WTC11 (cell line): ENCODE results near the gene ACBD4. TPM values are rescaled to one million over a fixed set of nuclear protein-coding genes. Genes with fewer than 3 reads are reported as not detected.
A peak's percentile ranks its signal among the peaks of the same experiment; 100 is the strongest.

ENCODE experiments used
- AFF4 ChIP-seq: sonication (generic); formaldehyde crosslinking; IDR thresholded peaks from 2 replicates; pipeline ENCODE4 v1.8.1; 2023; ENCODE audit warnings: mild to moderate bottlenecking, missing genetic modification reagents, borderline replicate concordance
- AR ChIP-seq: fragments of 250-450 bp; sonication (Bioruptor Pico); IDR thresholded peaks from 2 replicates; pipeline ENCODE4 v1.9.0; 2021; ENCODE audit warnings: mild to moderate bottlenecking
- CDX4 ChIP-seq: fragments of 250-450 bp; sonication (Bioruptor Pico); IDR thresholded peaks from 2 replicates; pipeline ENCODE4 v1.9.0; 2021; ENCODE audit warnings: moderate library complexity, mild to moderate bottlenecking, inconsistent platforms, borderline replicate concordance
- ELF4 ChIP-seq: sonication (generic); formaldehyde crosslinking; IDR thresholded peaks from 2 replicates; pipeline ENCODE4 v1.8.1; 2022; ENCODE audit warnings: low read depth, mild to moderate bottlenecking, moderate library complexity, missing genetic modification reagents
- EMX1 ChIP-seq: fragments of 250-450 bp; sonication (Bioruptor Pico); IDR thresholded peaks from 2 replicates; pipeline ENCODE4 v1.8.0; 2021; ENCODE audit warnings: mild to moderate bottlenecking
- ESRRA ChIP-seq: sonication (generic); formaldehyde crosslinking; IDR thresholded peaks from 2 replicates; pipeline ENCODE4 v1.8.1; 2022; ENCODE audit warnings: mild to moderate bottlenecking, missing genetic modification reagents, borderline replicate concordance
- ETV6 ChIP-seq: sonication (generic); formaldehyde crosslinking; IDR thresholded peaks from 2 replicates; pipeline ENCODE4 v1.8.1; 2022; ENCODE audit warnings: mild to moderate bottlenecking, missing genetic modification reagents
- FOXJ3 ChIP-seq: sonication (generic); formaldehyde crosslinking; IDR thresholded peaks from 2 replicates; pipeline ENCODE4 v1.9.0; 2021; ENCODE audit warnings: missing genetic modification reagents, mild to moderate bottlenecking, borderline replicate concordance
- GABPB1 ChIP-seq: sonication (generic); formaldehyde crosslinking; IDR thresholded peaks from 2 replicates; pipeline ENCODE4 v1.8.1; 2023; ENCODE audit warnings: mild to moderate bottlenecking, missing genetic modification reagents
- GRHL2 ChIP-seq: fragments of 250-450 bp; sonication (Bioruptor Pico); IDR thresholded peaks from 2 replicates; pipeline ENCODE4 v1.8.0; 2022; ENCODE audit warnings: mild to moderate bottlenecking, moderate library complexity; ENCODE audit not compliant: insufficient replicate concordance, severe bottlenecking
- GTF2I ChIP-seq: fragments of 250-450 bp; sonication (Bioruptor Pico); conservative IDR thresholded peaks from 2 replicates; pipeline ENCODE4 v1.4.0; 2021; ENCODE audit warnings: mild to moderate bottlenecking
- JUN ChIP-seq: sonication (generic); formaldehyde crosslinking; IDR thresholded peaks from 2 replicates; pipeline ENCODE4 v1.8.0; 2023; ENCODE audit warnings: mild to moderate bottlenecking, missing genetic modification reagents
- MLX ChIP-seq: sonication (generic); formaldehyde crosslinking; IDR thresholded peaks from 2 replicates; pipeline ENCODE4 v1.8.1; 2023; ENCODE audit warnings: mild to moderate bottlenecking, missing genetic modification reagents, moderate library complexity
- MYBL2 ChIP-seq: sonication (generic); formaldehyde crosslinking; IDR thresholded peaks from 2 replicates; pipeline ENCODE4 v1.8.1; 2023; ENCODE audit warnings: mild to moderate bottlenecking, moderate library complexity, missing genetic modification reagents
- PREB ChIP-seq: sonication (generic); formaldehyde crosslinking; IDR thresholded peaks from 2 replicates; pipeline ENCODE4 v1.8.1; 2022; ENCODE audit warnings: mild to moderate bottlenecking, missing genetic modification reagents, moderate library complexity, borderline replicate concordance
- PRRX2 ChIP-seq: fragments of 250-450 bp; sonication (Bioruptor Pico); IDR thresholded peaks from 2 replicates; pipeline ENCODE4 v1.8.0; 2021; ENCODE audit warnings: mild to moderate bottlenecking
- ZNF138 ChIP-seq: sonication (generic); formaldehyde crosslinking; conservative IDR thresholded peaks from 2 replicates; pipeline ENCODE4 v1.8.1; 2022; ENCODE audit warnings: mild to moderate bottlenecking, moderate library complexity, missing genetic modification reagents
- ZNF232 ChIP-seq: sonication (generic); formaldehyde crosslinking; IDR thresholded peaks from 2 replicates; pipeline ENCODE4 v1.8.0; 2022; ENCODE audit warnings: mild to moderate bottlenecking, missing genetic modification reagents
- ZNF263 ChIP-seq: sonication (generic); formaldehyde crosslinking; IDR thresholded peaks from 2 replicates; pipeline ENCODE4 v1.8.1; 2022; ENCODE audit warnings: low read depth, mild to moderate bottlenecking, moderate library complexity, missing genetic modification reagents
- ZNF281 ChIP-seq: sonication (generic); formaldehyde crosslinking; IDR thresholded peaks from 2 replicates; pipeline ENCODE4 v1.8.0; 2023; ENCODE audit warnings: mild to moderate bottlenecking, missing genetic modification reagents
- ZNF317 ChIP-seq: sonication (generic); formaldehyde crosslinking; IDR thresholded peaks from 2 replicates; pipeline ENCODE4 v1.8.1; 2023; ENCODE audit warnings: low read depth, mild to moderate bottlenecking, moderate library complexity, missing genetic modification reagents, borderline replicate concordance
- ZNF423 ChIP-seq: fragments of 250-450 bp; sonication (Bioruptor Pico); IDR thresholded peaks from 2 replicates; pipeline ENCODE4 v2.1.2; 2022; ENCODE audit warnings: mild to moderate bottlenecking, moderate library complexity
- ZNF425 ChIP-seq: fragments of 250-450 bp; sonication (Bioruptor Pico); conservative IDR thresholded peaks from 2 replicates; pipeline ENCODE4 v1.9.0; 2021; ENCODE audit warnings: mild to moderate bottlenecking
- ZNF671 ChIP-seq: fragments of 250-450 bp; sonication (Bioruptor Pico); IDR thresholded peaks from 2 replicates; pipeline ENCODE4 v1.8.0; 2021; ENCODE audit warnings: mild to moderate bottlenecking
- total RNA-seq: library from RNA; stranded (reverse); gene quantifications from 3 replicates; pipeline ENCODE4 v1.2.3, GENCODE V29; 2021

The ACBD4 gene
- total RNA-seq, 1 experiment from 2014 or later = 12.7 TPM

GRCh38 chr17:45160447-45161287 is 25.2 kb downstream of the ACBD4 start (continued):
- peak; percentile 15; the same call in 1 of the 2 replicates for TF ChIP-seq ZNF671 (CRISPR knock-in tag)
- TF ChIP-seq ZNF232 = no peak; the same call in 1 of the 2 replicates
- no peak for TF ChIP-seq MYBL2 (CRISPR knock-in tag)
- no peak for TF ChIP-seq ELF4
- TF ChIP-seq ETV6 (CRISPR knock-in tag) = no peak
- TF ChIP-seq ZNF423 (CRISPR knock-in tag) = no peak
- TF ChIP-seq MLX = no peak
- 0 out of 2 replicates have a peak, but pooled peaks have one; percentile 23 for TF ChIP-seq AFF4 (CRISPR knock-in tag)
- TF ChIP-seq GTF2I (CRISPR knock-in tag) = no peak
- no peak for TF ChIP-seq GABPB1
- TF ChIP-seq EMX1 (CRISPR knock-in tag) = peak; percentile 64; the same call in 1 of the 2 replicates
- no peak for TF ChIP-seq ZNF138 (CRISPR knock-in tag)
- TF ChIP-seq ZNF425 (CRISPR knock-in tag) = no peak; the same call in 1 of the 2 replicates
- TF ChIP-seq GRHL2 (CRISPR knock-in tag) = no peak
- TF ChIP-seq PREB (CRISPR knock-in tag) = no peak
- 0 out of 2 replicates have a peak, but pooled peaks have one; percentile 82 for TF ChIP-seq JUN (CRISPR knock-in tag)
- TF ChIP-seq CDX4 (CRISPR knock-in tag) = 0 out of 2 replicates have a peak, but pooled peaks have one; percentile 69
- no peak for TF ChIP-seq ZNF317 (CRISPR knock-in tag)
- TF ChIP-seq ZNF263 = no peak
- TF ChIP-seq FOXJ3 (CRISPR knock-in tag) = no peak
- peak; percentile 80 for TF ChIP-seq AR (CRISPR knock-in tag)
- no peak for TF ChIP-seq PRRX2
- no peak for TF ChIP-seq ZNF281 (CRISPR knock-in tag)
- TF ChIP-seq ESRRA = no peak
